GM10248 (cell line): ENCODE results near the gene ANKRD29.

Experiments used
- CTCF ChIA-PET: fragments of 300-600 bp; sonication (Branson Sonifier 250); formaldehyde crosslinking; extraction: SDS; loops from one replicate; lab custom pipeline; 2021; ENCODE audit warnings: antibody characterized with exemption; lab: Yijun Ruan, JAX
- POLR2A ChIA-PET: fragments of 350-650 bp; sonication (Branson Sonifier 250); formaldehyde crosslinking; extraction: SDS; loops from one replicate; lab custom pipeline; 2020; ENCODE audit warnings: antibody characterized with exemption; lab: Yijun Ruan, JAX
- DNase-seq: peaks from one replicate; pipeline ENCODE4 v3.0.0; 2012; ENCODE audit errors: extremely low spot score
- TF ChIP-seq, protein P1 (sequence below): IDR thresholded peaks from 2 replicates; pipeline ENCODE4 v1.5.1; 2012; ENCODE audit warnings: mild to moderate bottlenecking, low read depth; ENCODE audit errors: extremely low read depth, missing control alignments, control extremely low read depth

The ANKRD29 gene

GRCh38 chr18:23675896-23676295, 13.2 kb upstream of the ANKRD29 start:
- DNase-seq: no peak
- TF ChIP-seq, protein P1, sequence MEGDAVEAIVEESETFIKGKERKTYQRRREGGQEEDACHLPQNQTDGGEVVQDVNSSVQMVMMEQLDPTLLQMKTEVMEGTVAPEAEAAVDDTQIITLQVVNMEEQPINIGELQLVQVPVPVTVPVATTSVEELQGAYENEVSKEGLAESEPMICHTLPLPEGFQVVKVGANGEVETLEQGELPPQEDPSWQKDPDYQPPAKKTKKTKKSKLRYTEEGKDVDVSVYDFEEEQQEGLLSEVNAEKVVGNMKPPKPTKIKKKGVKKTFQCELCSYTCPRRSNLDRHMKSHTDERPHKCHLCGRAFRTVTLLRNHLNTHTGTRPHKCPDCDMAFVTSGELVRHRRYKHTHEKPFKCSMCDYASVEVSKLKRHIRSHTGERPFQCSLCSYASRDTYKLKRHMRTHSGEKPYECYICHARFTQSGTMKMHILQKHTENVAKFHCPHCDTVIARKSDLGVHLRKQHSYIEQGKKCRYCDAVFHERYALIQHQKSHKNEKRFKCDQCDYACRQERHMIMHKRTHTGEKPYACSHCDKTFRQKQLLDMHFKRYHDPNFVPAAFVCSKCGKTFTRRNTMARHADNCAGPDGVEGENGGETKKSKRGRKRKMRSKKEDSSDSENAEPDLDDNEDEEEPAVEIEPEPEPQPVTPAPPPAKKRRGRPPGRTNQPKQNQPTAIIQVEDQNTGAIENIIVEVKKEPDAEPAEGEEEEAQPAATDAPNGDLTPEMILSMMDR: no peak
- ChIA-PET POLR2A (no interaction called here), CTCF (no interaction called here)

GRCh38 chr18:23675236-23675635, 12.5 kb upstream of the ANKRD29 start:
- ChIA-PET POLR2A (no interaction called here), CTCF (interaction anchor here (1.4 kb wide), 1 partner anchor 10 kb away, joined by 4 read pairs; no protein-coding TSS in a partner anchor)
- no peak for DNase-seq
- TF ChIP-seq, protein P1: no peak

DNA sequence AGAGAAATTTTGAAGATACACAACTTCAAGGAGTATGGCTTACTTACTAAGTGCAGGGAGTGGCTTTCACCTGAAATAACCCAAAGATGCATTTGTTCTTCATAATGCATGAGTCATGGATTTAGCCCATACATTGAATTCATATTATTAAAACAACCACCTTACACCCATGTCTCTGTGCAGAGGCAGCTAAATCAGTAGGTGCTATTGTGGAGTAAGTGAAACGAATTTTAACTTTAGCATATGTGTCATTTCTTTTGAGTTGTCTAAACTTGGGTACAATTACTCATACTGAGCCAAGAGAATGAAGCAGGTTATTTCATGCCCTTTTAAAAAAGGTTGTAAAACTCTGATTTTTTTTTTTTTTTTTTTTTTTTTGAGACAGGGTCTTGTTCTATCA, 11.0 kb upstream of the ANKRD29 start:
- ChIA-PET POLR2A (no interaction called here), CTCF (no interaction called here)
- TF ChIP-seq, protein P1: no peak
- DNase-seq: no peak

DNA sequence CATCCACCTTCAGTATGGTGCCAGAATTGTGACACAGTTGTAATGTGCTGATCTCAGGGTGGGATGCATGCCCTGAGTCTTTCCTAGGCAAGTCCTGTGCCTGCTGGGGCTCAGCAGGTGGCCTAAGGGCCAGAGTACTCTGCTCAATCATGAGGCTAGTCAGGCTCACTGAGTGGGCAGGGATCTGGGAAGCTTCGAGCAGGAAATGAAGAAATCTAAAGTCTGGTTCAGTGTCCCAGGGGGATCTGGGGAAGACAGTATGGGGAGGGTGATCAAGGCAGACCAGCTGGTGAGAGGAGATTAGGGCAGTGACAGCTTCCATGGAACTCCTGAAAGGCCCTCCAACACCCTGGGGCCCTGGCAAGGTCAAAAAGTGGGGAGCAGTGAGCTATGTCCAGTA, 8.9 kb upstream of the ANKRD29 start:
- CTCF ChIA-PET: interaction anchor here (1.0 to 1.6 kb wide), 3 partner anchors 21 to 46 kb away, joined by 3 read pairs; no protein-coding TSS in a partner anchor
- POLR2A ChIA-PET: no interaction called here
- DNase-seq: no peak
- TF ChIP-seq, protein P1: no peak

DNA sequence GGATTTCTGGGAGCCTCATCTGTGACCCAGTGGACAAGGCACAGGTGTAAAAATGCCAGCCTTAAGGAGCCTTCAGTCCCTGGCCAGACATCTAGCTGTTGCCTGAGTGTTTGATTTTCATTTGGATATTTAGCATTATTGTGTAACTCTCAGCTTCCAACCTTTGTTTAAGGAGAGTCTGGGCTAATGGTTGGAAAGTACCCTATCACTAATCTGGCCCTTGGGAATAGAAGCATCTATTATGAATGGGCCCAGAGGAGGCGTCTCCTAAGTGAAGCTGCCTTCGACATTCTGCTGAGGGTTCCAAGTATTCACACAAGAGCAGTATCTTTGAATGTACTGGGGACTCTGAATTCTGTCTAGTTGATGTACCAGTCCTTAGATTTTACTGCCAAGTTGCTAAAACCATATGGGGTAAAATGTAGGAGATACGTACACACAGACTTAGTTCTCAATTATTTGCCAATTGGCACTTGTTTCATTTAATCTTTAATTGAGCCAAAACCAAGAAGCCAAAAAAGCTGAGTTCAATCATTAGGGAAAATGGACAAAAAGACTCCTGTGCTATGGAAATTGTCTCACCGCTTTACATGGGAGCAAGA, 7.2 kb upstream of the ANKRD29 start:
- TF ChIP-seq, protein P1: no peak
- no peak for DNase-seq
- ChIA-PET CTCF (interaction anchor here (1.4 kb wide), 1 partner anchor 33 kb away, joined by 6 read pairs; no protein-coding TSS in a partner anchor), POLR2A (no interaction called here)

- ChIA-PET CTCF (no interaction called here), POLR2A (no interaction called here)
- TF ChIP-seq, protein P1: no peak
- no peak for DNase-seq
Observed at GRCh38 chr18:23669202-23669766, 6.6 kb upstream of the ANKRD29 start.
